ENCODE results near the gene USHBP1. TPM values are rescaled to one million over a fixed set of nuclear protein-coding genes. Genes with fewer than 3 reads are reported as not detected.

The USHBP1 gene
- total and polyA plus RNA-seq, 2 of the 13 experiments (the other 11 are each of a cell fraction or from before 2014, with no cell fraction given), result 0.15 to 1.5 TPM

- TF ChIP-seq ZBTB43 (CRISPR knock-in tag; conservative IDR thresholded peaks at IDR 0.05) (peak; percentile 27; the same call in 1 of the 2 replicates), POGZ (CRISPR knock-in tag; IDR thresholded peaks at IDR 0.05) (no peak), ATRX (CRISPR knock-in tag; IDR thresholded peaks at IDR 0.05; ENCODE audit: borderline replicate concordance) (no peak), MXD4 (CRISPR knock-in tag; IDR thresholded peaks at IDR 0.05) (peak; percentile 58; the same call in 1 of the 2 replicates), CBX5 (CRISPR knock-in tag; IDR thresholded peaks at IDR 0.05; ENCODE audit: borderline replicate concordance) (no peak), YY1 (IDR thresholded peaks at IDR 0.05; ENCODE audit: insufficient read depth, insufficient replicate concordance, low read depth, low read length) (peak; percentile 44), USF2 (IDR thresholded peaks at IDR 0.05; ENCODE audit: low read depth, low read length) (peak; percentile 74), USF2 (CRISPR knock-in tag; IDR thresholded peaks at IDR 0.05; ENCODE audit: borderline replicate concordance) (peak; percentile 72; the same call in 1 of the 2 replicates), FOXK1 (CRISPR knock-in tag; IDR thresholded peaks at IDR 0.05; ENCODE audit: borderline replicate concordance, low read depth) (peak; percentile 55; the same call in 1 of the 2 replicates), ZNF318 (CRISPR knock-in tag; IDR thresholded peaks at IDR 0.05) (no peak), ZBTB33 (CRISPR knock-in tag; IDR thresholded peaks at IDR 0.05) (no peak), HIVEP1 (CRISPR knock-in tag; IDR thresholded peaks at IDR 0.05) (no peak), HMGA1 (CRISPR knock-in tag; conservative IDR thresholded peaks at IDR 0.05) (no peak), ARHGAP35 (CRISPR knock-in tag; IDR thresholded peaks at IDR 0.05; ENCODE audit: borderline replicate concordance) (no peak)
These were observed 38.8 kb upstream of the USHBP1 start, which contains the start of gene ABHD8 (continued) for GRCh38 chr19:17303167-17303939.

Data from HepG2 (cell line).